ENCODE results near the gene EPHA2. TPM values are rescaled to one million over a fixed set of nuclear protein-coding genes. Genes with fewer than 3 reads are reported as not detected.

Gene EPHA2
- total RNA-seq, 1 experiment from 2014 or later = 130 TPM

DNA sequence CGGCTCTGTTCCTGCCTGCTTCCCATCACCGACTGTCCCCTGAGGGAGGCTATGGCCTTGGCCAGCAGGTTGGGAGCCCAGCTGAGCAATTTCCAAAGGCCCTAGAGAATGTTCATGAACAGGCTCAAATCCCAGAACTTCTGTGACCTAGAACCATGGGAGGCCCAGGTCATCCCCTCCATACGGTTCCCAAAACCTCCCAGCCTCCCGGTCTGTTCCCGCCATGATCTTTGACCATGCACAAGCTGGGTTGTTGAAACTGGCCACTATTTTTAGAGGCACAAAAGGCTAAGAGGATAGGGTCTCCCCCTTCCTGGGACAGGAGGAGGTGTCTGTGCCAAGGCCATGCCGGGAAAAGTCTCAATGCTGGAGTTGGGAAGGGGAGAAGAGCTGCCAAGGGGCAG lies 27.5 kb downstream of the EPHA2 start:
- BruUV-seq (replicated peaks) = no TSS peak

DNA sequence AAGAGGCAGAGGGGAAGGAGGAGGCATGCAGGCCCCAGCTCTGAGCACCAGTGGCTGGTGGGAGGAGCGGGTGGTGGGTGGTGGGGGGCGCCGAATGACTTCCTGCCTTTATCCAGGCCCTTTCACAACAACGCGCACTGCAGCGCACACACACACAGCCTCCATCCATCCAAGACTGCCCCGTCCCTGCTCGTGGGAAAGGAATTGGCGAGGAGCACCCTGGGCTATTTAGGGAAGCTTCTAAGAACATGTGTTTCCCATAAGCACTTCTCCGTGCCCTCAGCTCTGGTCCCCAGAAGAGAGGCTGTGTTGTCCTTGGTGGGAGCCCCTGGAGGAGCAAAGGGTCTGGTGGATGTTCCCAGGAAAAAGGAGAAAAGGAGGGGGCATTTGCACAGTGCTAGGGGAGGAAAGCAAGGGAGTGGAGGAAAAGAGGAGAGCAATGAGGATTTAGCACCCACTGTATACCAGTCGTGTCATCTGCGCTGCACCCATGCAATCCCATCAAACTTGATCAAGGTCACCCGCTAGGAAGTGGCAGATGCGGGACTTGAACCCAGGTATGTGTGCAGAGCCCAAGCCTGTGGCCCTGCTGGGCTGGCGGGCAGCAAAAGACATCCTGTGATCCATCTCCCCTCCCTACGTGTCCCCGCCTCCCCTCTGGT lies 28.1 kb downstream of the EPHA2 start:
- Mint-ChIP-seq H3K36me3 (ENCODE audit: insufficient read depth, unreplicated experiment) (peaks cover 92% of the 10 kb centered on the region), H3K4me3 (ENCODE audit: low read depth, unreplicated experiment) (no peak overlapping the region), H3K27me3 (ENCODE audit: unreplicated experiment) (no peaks in the 10 kb centered on the region), H3K9me3 (ENCODE audit: low read depth, unreplicated experiment) (no peaks in the 10 kb centered on the region), H3K4me1 (ENCODE audit: low read depth, unreplicated experiment) (peaks cover 6% of the 10 kb centered on the region), H3K27ac (ENCODE audit: unreplicated experiment) (peak overlapping the region; percentile 69)
- BruUV-seq (replicated peaks) = no TSS peak
- no peak for DNase-seq
- TF ChIP-seq, protein P1, sequence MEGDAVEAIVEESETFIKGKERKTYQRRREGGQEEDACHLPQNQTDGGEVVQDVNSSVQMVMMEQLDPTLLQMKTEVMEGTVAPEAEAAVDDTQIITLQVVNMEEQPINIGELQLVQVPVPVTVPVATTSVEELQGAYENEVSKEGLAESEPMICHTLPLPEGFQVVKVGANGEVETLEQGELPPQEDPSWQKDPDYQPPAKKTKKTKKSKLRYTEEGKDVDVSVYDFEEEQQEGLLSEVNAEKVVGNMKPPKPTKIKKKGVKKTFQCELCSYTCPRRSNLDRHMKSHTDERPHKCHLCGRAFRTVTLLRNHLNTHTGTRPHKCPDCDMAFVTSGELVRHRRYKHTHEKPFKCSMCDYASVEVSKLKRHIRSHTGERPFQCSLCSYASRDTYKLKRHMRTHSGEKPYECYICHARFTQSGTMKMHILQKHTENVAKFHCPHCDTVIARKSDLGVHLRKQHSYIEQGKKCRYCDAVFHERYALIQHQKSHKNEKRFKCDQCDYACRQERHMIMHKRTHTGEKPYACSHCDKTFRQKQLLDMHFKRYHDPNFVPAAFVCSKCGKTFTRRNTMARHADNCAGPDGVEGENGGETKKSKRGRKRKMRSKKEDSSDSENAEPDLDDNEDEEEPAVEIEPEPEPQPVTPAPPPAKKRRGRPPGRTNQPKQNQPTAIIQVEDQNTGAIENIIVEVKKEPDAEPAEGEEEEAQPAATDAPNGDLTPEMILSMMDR (IDR thresholded peaks at IDR 0.05; ENCODE audit: unreplicated experiment) = no peak
- CTCF ChIA-PET = no interaction called here
- intact Hi-C loops (cut with micrococcal nuclease; ENCODE audit: unreplicated experiment) = no loop called here

More for the DNA sequence above, 27.5 kb downstream of the EPHA2 start:
- TF ChIP-seq, protein P1 (IDR thresholded peaks at IDR 0.05; ENCODE audit: unreplicated experiment) = no peak
- peaks cover 92% of the 10 kb centered on the region for H3K36me3 Mint-ChIP-seq (ENCODE audit: insufficient read depth, unreplicated experiment)
- no peaks in the 10 kb centered on the region for H3K9me3 Mint-ChIP-seq (ENCODE audit: low read depth, unreplicated experiment)
- no peaks in the 10 kb centered on the region for H3K27me3 Mint-ChIP-seq (ENCODE audit: unreplicated experiment)
- intact Hi-C loops (cut with micrococcal nuclease; ENCODE audit: unreplicated experiment) = no loop called here
- no peak overlapping the region for H3K4me3 Mint-ChIP-seq (ENCODE audit: low read depth, unreplicated experiment)
- DNase-seq = no peak
- H3K4me1 Mint-ChIP-seq (ENCODE audit: low read depth, unreplicated experiment) = peaks cover under 1% of the 10 kb centered on the region
- CTCF ChIA-PET = no interaction called here
- H3K27ac Mint-ChIP-seq (ENCODE audit: unreplicated experiment) = peak overlapping the region; percentile 69

GRCh38 chr1:16126743-16127515 lies 28.9 kb downstream of the EPHA2 start:
- no peak overlapping the region for H3K4me3 Mint-ChIP-seq (ENCODE audit: low read depth, unreplicated experiment)
- CTCF ChIA-PET = no interaction called here
- H3K27ac Mint-ChIP-seq (ENCODE audit: unreplicated experiment) = peak overlapping the region; percentile 56

DNA sequence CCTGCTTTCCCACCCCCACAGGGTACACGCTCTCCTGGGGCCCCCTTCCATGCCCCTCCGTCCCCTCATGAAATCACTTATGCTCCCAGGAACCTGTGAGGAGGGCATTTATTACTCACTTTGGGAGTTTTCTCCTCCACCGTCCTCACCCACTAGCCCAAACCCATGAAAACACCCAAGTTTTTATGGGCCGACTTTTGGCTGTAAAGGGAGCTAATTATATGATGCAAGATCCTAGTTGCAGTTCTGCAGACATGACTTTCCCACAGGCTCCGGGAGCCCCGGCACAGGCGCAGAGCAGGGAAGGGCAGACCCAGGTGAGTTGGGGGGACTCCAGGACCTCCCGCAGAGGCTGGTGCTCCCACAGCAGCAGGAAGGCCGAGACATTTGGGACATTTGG lies 29.7 kb downstream of the EPHA2 start:
- Mint-ChIP-seq H3K36me3 (ENCODE audit: insufficient read depth, unreplicated experiment) (peaks cover 95% of the 10 kb centered on the region), H3K27ac (ENCODE audit: unreplicated experiment) (no peak overlapping the region), H3K9me3 (ENCODE audit: low read depth, unreplicated experiment) (no peaks in the 10 kb centered on the region), H3K4me3 (ENCODE audit: low read depth, unreplicated experiment) (no peak overlapping the region), H3K27me3 (ENCODE audit: unreplicated experiment) (no peaks in the 10 kb centered on the region), H3K4me1 (ENCODE audit: low read depth, unreplicated experiment) (peaks cover 10% of the 10 kb centered on the region)
- CTCF ChIA-PET = no interaction called here
- BruUV-seq (replicated peaks) = no TSS peak
- TF ChIP-seq, protein P1 (IDR thresholded peaks at IDR 0.05; ENCODE audit: unreplicated experiment) = no peak
- intact Hi-C loops (cut with micrococcal nuclease; ENCODE audit: unreplicated experiment) = no loop called here
- DNase-seq = no peak

More at GRCh38 chr1:16126743-16127515, 28.9 kb downstream of the EPHA2 start:
- Mint-ChIP-seq H3K4me1 (ENCODE audit: low read depth, unreplicated experiment) (peaks cover 10% of the 10 kb centered on the region), H3K9me3 (ENCODE audit: low read depth, unreplicated experiment) (no peaks in the 10 kb centered on the region), H3K36me3 (ENCODE audit: insufficient read depth, unreplicated experiment) (peaks cover 96% of the 10 kb centered on the region), H3K27me3 (ENCODE audit: unreplicated experiment) (no peaks in the 10 kb centered on the region)
- DNase-seq = no peak
- TF ChIP-seq, protein P1 (IDR thresholded peaks at IDR 0.05; ENCODE audit: unreplicated experiment) = no peak
- BruUV-seq (replicated peaks) = no TSS peak
- intact Hi-C loops (cut with micrococcal nuclease; ENCODE audit: unreplicated experiment) = no loop called here
